Smooth muscle cell (in vitro differentiated cells): ENCODE results near the gene POLR3C. TPM values are rescaled to one million over a fixed set of nuclear protein-coding genes. Genes with fewer than 3 reads are reported as not detected.

Experiments used
- DNase-seq: peaks from one replicate; lab custom pipeline; 2025; ENCODE audit not compliant: unreplicated experiment; lab: John Stamatoyannopoulos, UW
- H2AFZ ChIP-seq: fragments of 200-600 bp; sonication (generic); 2 replicates; pipeline ENCODE4 v1.6.0; 2016; ENCODE audit warnings: antibody characterized with exemption, low read depth, mild to moderate bottlenecking
- H3F3A ChIP-seq: fragments of 200-600 bp; sonication (generic); 2 replicates; pipeline ENCODE4 v1.6.0; 2017; ENCODE audit warnings: antibody characterized with exemption, low read depth
- H3K27ac ChIP-seq: fragments of 200-600 bp; sonication (generic); 2 replicates; pipeline ENCODE4 v1.5.1; 2016; ENCODE audit warnings: low read depth, mild to moderate bottlenecking
- H3K27me3 ChIP-seq: fragments of 200-600 bp; sonication (generic); 2 replicates; pipeline ENCODE4 v1.6.1; 2016; ENCODE audit warnings: low read depth, mild to moderate bottlenecking
- H3K36me3 ChIP-seq: fragments of 200-600 bp; sonication (generic); 2 replicates; pipeline ENCODE4 v1.5.1; 2016; ENCODE audit warnings: low read depth
- H3K4me1 ChIP-seq: fragments of 200-600 bp; sonication (generic); 2 replicates; pipeline ENCODE4 v1.5.1; 2016; ENCODE audit warnings: low read depth
- H3K4me2 ChIP-seq: fragments of 200-600 bp; sonication (generic); 2 replicates; pipeline ENCODE4 v1.6.0; 2016; ENCODE audit warnings: mild to moderate bottlenecking
- H3K4me3 ChIP-seq: fragments of 200-600 bp; sonication (generic); 2 replicates; pipeline ENCODE4 v1.5.1; 2016; ENCODE audit warnings: mild to moderate bottlenecking
- H3K79me2 ChIP-seq: fragments of 200-600 bp; sonication (generic); 2 replicates; pipeline ENCODE4 v1.6.0; 2016; ENCODE audit warnings: low read depth, mild to moderate bottlenecking
- H3K9ac ChIP-seq: fragments of 200-600 bp; sonication (generic); 2 replicates; pipeline ENCODE4 v1.6.0; 2016; ENCODE audit warnings: low read depth
- H3K9me3 ChIP-seq: fragments of 200-600 bp; sonication (generic); replicated peaks from 2 replicates; pipeline ENCODE4 v1.5.1; 2016; ENCODE audit warnings: low read depth
- H4K20me1 ChIP-seq: fragments of 200-600 bp; sonication (generic); 2 replicates; pipeline ENCODE4 v1.6.0; 2016; ENCODE audit warnings: low read depth
- WGBS: methylation state at CpG from one replicate; pipeline ENCODE4 v1.1.7; 2016; ENCODE audit warnings: low lambda C conversion rate; 5-methylcytosine and 5-hydroxymethylcytosine counted together
- polyA plus RNA-seq: library from polyadenylated mRNA; unstranded; fragments of >200 nt; fragmentation: Nextera tagmentation; extraction: Ambion mirVana; gene quantifications from 2 replicates; pipeline ENCODE4 v1.2.1, GENCODE V29; 2016
- total RNA-seq: library from RNA; depleted of rRNA; stranded (reverse); fragments of >200 nt; gene quantifications from 2 replicates; pipeline ENCODE4 v1.2.3, GENCODE V29; 2014
- TF ChIP-seq, protein P1 (sequence below): fragments of 200-600 bp; sonication (generic); IDR thresholded peaks from 2 replicates; pipeline ENCODE4 v1.5.1; 2017; ENCODE audit warnings: borderline replicate concordance, mild to moderate bottlenecking, antibody characterized with exemption; ENCODE audit not compliant: insufficient read depth, poor library complexity, severe bottlenecking

POLR3C gene
- total and polyA plus RNA-seq, 2 experiments from 2014 or later: 22.6 to 31.7 TPM

DNA sequence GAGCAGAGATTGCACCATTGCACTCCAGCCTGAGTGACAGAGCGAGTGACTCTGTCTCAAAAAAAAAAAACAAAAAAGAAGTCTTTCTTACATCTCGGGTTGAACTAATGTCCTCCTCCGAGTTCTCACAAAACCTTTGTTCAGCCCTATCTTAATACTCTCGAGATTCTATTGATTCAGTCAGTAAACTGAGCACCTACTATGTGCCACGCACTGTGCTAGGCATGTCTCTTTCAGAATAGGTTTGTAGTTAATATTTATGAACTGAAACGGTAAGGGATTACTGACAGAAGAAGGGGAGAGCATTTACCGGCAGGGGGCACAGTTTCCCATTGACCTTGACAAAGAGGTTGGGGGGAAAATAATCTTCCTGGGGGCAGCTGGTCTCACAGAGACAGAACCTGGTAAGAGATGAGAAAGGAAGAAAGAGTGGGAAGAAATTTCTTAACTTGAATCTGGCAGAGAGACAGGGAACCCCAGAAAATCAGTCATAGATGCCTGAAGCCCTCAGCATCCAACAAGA lies 31.5 kb downstream of the POLR3C start:
- Histone ChIP-seq H2AFZ (no peak overlapping the region), H3K27ac (no peak overlapping the region), H3K36me3 (peaks cover 4% of the 10 kb centered on the region), H3F3A (peaks cover 10% of the 10 kb centered on the region), H3K79me2 (peaks cover 12% of the 10 kb centered on the region), H3K27me3 (no peaks in the 10 kb centered on the region), H4K20me1 (peaks cover 24% of the 10 kb centered on the region), H3K4me3 (no peak overlapping the region), H3K9ac (no peak overlapping the region), H3K4me1 (no peaks in the 10 kb centered on the region), H3K4me2 (no peak overlapping the region), H3K9me3 (no peaks in the 10 kb centered on the region)
- no peak for DNase-seq
- TF ChIP-seq, protein P1, sequence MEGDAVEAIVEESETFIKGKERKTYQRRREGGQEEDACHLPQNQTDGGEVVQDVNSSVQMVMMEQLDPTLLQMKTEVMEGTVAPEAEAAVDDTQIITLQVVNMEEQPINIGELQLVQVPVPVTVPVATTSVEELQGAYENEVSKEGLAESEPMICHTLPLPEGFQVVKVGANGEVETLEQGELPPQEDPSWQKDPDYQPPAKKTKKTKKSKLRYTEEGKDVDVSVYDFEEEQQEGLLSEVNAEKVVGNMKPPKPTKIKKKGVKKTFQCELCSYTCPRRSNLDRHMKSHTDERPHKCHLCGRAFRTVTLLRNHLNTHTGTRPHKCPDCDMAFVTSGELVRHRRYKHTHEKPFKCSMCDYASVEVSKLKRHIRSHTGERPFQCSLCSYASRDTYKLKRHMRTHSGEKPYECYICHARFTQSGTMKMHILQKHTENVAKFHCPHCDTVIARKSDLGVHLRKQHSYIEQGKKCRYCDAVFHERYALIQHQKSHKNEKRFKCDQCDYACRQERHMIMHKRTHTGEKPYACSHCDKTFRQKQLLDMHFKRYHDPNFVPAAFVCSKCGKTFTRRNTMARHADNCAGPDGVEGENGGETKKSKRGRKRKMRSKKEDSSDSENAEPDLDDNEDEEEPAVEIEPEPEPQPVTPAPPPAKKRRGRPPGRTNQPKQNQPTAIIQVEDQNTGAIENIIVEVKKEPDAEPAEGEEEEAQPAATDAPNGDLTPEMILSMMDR: no peak
- WGBS: 92% methylated on average over 7 of the region's 7 CpGs

DNA sequence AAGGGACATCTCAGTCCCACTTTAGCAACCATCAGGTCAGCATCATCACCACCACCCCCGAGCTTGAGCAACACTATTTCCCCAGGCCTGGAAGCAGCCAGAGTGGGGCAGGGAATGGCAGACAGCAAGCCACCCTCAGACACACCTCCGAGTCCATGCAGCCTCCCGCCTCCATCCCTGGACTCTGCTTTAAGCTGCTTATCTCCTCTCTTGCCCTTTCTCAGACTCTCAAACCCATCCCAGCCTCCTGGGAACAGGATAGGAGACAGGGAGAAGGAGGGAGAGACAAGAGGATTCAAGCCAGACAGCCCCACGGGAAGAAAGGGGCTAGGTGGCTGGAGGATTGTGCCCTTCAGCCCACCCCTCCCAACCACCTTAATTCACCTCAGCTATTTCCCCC lies 33.2 kb downstream of the POLR3C start:
- Histone ChIP-seq H3K27ac (no peak overlapping the region), H3K36me3 (peaks cover 4% of the 10 kb centered on the region), H2AFZ (no peak overlapping the region), H3K79me2 (peaks cover 12% of the 10 kb centered on the region), H3F3A (peaks cover 6% of the 10 kb centered on the region), H3K9ac (no peak overlapping the region), H3K9me3 (no peaks in the 10 kb centered on the region), H3K4me1 (no peaks in the 10 kb centered on the region), H3K27me3 (no peaks in the 10 kb centered on the region), H3K4me3 (no peak overlapping the region), H4K20me1 (peaks cover 24% of the 10 kb centered on the region), H3K4me2 (no peak overlapping the region)
- TF ChIP-seq, protein P1: no peak
- WGBS: 90% methylated on average over 4 of the region's 4 CpGs
- DNase-seq: no peak

- H3K4me3 ChIP-seq: peak overlapping the region; percentile 96
- H3K36me3 ChIP-seq: peaks cover 4% of the 10 kb centered on the region
- peak overlapping the region; percentile 84 for H3K9ac ChIP-seq
- no peaks in the 10 kb centered on the region for H3K27me3 ChIP-seq
- H3K27ac ChIP-seq: no peak overlapping the region
- no peak for DNase-seq
- peaks cover 24% of the 10 kb centered on the region for H4K20me1 ChIP-seq
- peak overlapping the region; percentile 91 for H3K4me2 ChIP-seq
- TF ChIP-seq, protein P1: no peak
- 2% methylated on average over 28 of the region's 35 CpGs for WGBS
- H3F3A ChIP-seq: peaks cover 6% of the 10 kb centered on the region
- no peaks in the 10 kb centered on the region for H3K9me3 ChIP-seq
- no peak overlapping the region for H2AFZ ChIP-seq
- H3K79me2 ChIP-seq: peaks cover 12% of the 10 kb centered on the region
- H3K4me1 ChIP-seq: no peaks in the 10 kb centered on the region
These were observed 34.4 kb downstream of the POLR3C start for GRCh38 chr1:145858238-145858900.
